ENCODE data around the gene MCAT.

DNA sequence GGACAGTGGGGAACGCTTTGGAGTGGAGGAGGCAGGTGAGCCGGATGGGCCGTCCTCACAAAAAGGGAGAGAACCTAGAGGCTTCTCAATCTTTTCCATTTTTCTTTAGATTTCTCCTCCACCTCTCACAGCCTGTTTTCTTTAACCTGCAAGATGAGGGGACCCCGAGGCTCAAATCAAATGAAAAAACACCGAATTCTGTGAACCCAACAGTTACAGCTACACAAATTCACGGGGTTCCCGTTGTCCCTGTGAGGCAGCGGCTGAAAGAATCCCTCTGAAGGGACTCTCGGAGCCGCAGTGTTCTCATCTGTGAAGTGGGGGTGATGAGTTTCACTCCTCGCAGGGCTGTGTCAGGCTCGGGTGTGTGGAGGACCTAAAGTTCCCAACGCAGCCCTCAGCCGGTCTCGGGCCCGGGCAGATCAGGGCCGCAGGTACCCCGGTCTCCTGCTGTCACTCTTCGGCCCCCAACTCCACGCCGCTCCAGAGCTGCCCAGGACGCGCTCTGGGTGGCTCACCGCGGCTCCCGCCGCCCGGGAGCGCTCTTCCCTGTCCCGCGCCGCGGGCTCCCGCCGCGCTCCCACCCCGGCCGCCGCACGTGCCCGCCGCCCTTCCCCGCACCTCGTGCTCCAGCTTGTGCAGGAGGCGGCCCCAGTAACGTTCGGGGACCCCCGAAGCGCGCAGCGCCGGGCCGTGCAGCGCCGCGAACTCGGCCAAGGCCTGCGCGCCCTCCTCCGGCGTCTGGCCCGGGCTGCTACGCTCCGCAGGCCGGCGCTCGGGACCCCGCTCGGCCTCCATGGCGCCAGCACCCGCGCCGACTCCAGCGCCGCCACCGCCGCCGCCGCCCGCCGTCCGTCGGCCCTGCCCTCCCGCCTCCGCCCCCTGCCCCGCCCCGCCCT lies 43.3 kb upstream of the MCAT start, which contains the start of gene TTLL12:
- TF ChIP-seq POLR2AphosphoS5 (IDR thresholded peaks at IDR 0.05; ENCODE audit: insufficient read depth in 1 of 2, low read depth in 1 of 2) (no peak), POLR2A (IDR thresholded peaks at IDR 0.05) (no peak)

Data from vagina (tissue), 2 donors.